ENCODE measurements around the gene LRRC30. TPM values are rescaled to one million over a fixed set of nuclear protein-coding genes. Genes with fewer than 3 reads are reported as not detected.

Gene LRRC30
- total and polyA plus RNA-seq, 11 donors: not detected

GRCh38 chr18:7259475-7259874 lies 28.6 kb downstream of the LRRC30 start:
- TF ChIP-seq CTCF (IDR thresholded peaks at IDR 0.05) (no peak), POLR2A (IDR thresholded peaks at IDR 0.05) (no peak)
- Histone ChIP-seq H3K4me3 (no peak overlapping the region), H3K36me3 (no peaks in the 10 kb centered on the region), H3K27ac (peak overlapping the region in 4 of 12 donors; percentile 7 to 46 (median 28)), H3K4me1 (peaks cover 0 to 31% (median 12%) of the 10 kb centered on the region in 12 donors), H3K9me3 (no peaks in the 10 kb centered on the region), H3K27me3 (no peaks in the 10 kb centered on the region)
- intact Hi-C loops (cut with DNase I): no loop called here
- DNase-seq (no peak), ATAC-seq (peak in 3 of 4 donors; percentile 21 to 27 (median 23))
- 18 to 26% (median 20%) methylated on average over 6 of the region's 6 CpGs for WGBS, 4 donors

- no peak for TF ChIP-seq POLR2A (IDR thresholded peaks at IDR 0.05)
- TF ChIP-seq CTCF (IDR thresholded peaks at IDR 0.05): no peak
- H3K9me3 ChIP-seq: no peaks in the 10 kb centered on the region
- 89 to 97% (median 95%) methylated on average over 3 of the region's 3 CpGs for WGBS, 4 donors
- H3K27me3 ChIP-seq: no peaks in the 10 kb centered on the region
- intact Hi-C loops (cut with DNase I): loop anchor here in 2 of 10 donors (5.0 to 10.0 kb wide), 2 partner anchors 39 to 1224 kb away; no protein-coding TSS in a partner anchor
- ATAC-seq: no peak
- DNase-seq: no peak
- no peaks in the 10 kb centered on the region for H3K36me3 ChIP-seq
- H3K4me1 ChIP-seq: peaks cover 0 to 19% (median 12%) of the 10 kb centered on the region in 12 donors
- H3K27ac ChIP-seq: no peak overlapping the region
- no peak overlapping the region for H3K4me3 ChIP-seq
Measured at GRCh38 chr18:7261199-7261598, 30.3 kb downstream of the LRRC30 start.

- no peak overlapping the region for H3K4me3 ChIP-seq
- DNase-seq (no peak), ATAC-seq (no peak)
- H3K27me3 ChIP-seq: no peaks in the 10 kb centered on the region
- no peaks in the 10 kb centered on the region for H3K9me3 ChIP-seq
- intact Hi-C loops (cut with DNase I): loop anchor here in 2 of 10 donors (5.0 to 10.0 kb wide), 2 partner anchors 1124 to 1217 kb away; no protein-coding TSS in a partner anchor
- no peak overlapping the region for H3K27ac ChIP-seq
- peaks cover 0 to 12% (median 8%) of the 10 kb centered on the region in 12 donors for H3K4me1 ChIP-seq
- 90 to 97% (median 95%) methylated on average over 3 of the region's 3 CpGs for WGBS, 4 donors
- no peak for TF ChIP-seq POLR2A (IDR thresholded peaks at IDR 0.05)
- TF ChIP-seq CTCF (IDR thresholded peaks at IDR 0.05): no peak
- H3K36me3 ChIP-seq: no peaks in the 10 kb centered on the region
Measured at GRCh38 chr18:7267973-7268372, 37.1 kb downstream of the LRRC30 start.

GRCh38 chr18:7269942-7270341 lies 39.1 kb downstream of the LRRC30 start:
- no peaks in the 10 kb centered on the region for H3K27me3 ChIP-seq

More at GRCh38 chr18:7269942-7270341, 39.1 kb downstream of the LRRC30 start:
- Histone ChIP-seq H3K27ac (no peak overlapping the region), H3K9me3 (no peaks in the 10 kb centered on the region), H3K36me3 (no peaks in the 10 kb centered on the region), H3K4me1 (peaks cover 3 to 24% (median 19%) of the 10 kb centered on the region in 12 donors), H3K4me3 (no peak overlapping the region)
- WGBS, 4 donors: 61 to 85% (median 66%) methylated on average over 6 of the region's 6 CpGs
- intact Hi-C loops (cut with DNase I): loop anchor here (5.0 to 10.0 kb wide), 17 partner anchors 97 to 1215 kb away; no protein-coding TSS in a partner anchor
- ATAC-seq (no peak), DNase-seq (no peak)
- TF ChIP-seq CTCF (IDR thresholded peaks at IDR 0.05): no peak
- no peak for TF ChIP-seq POLR2A (IDR thresholded peaks at IDR 0.05)
